Measurements from ENCODE around the gene FNIP1.
"Not testable (repeated sequence)": the region's sequence is repeated elsewhere in the genome, so short reads cannot be mapped to it uniquely, and the experiment has no call there.

FNIP1 gene

DNA sequence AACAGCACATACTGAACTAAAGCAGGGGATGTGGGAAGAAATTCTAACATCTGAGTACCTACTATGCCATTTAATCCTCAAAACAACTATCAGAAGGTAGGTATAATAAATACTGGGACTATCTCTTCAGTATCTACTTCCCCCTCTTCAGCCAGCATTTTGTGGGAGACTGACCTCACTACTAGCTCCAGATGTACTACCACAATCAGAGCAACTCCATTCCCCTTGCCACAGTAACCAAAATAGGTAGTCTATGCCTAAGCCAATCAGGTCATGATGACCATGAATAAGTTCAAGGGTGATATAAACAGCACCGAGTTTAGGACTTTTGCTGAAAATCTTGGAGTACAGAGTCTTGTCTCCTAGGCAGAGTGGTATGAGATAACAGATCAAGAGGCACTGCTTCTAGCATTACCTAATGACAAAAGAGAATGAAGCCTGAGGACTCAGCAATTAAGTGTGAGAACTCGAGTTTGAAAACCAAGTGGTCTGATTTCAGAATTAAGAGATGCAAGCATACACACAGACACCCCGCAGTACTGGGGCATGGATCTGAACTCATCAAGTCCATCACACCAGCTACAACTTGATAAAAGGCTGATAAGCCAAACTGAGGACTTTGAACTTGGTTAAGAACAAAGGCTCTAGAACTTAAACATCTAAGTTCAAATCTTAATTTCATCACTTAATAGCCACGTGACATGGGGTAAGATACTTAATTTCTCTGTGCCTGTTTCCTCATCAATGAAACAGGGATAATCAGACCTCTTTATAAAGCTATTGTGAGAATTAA is 9.7 kb downstream of the FNIP1 start:
- DNase-seq (ENCODE audit: low read depth), result no peak

GRCh38 chr5:131786036-131786435 is 10.8 kb downstream of the FNIP1 start:
- no peak for DNase-seq (ENCODE audit: low read depth)

DNA sequence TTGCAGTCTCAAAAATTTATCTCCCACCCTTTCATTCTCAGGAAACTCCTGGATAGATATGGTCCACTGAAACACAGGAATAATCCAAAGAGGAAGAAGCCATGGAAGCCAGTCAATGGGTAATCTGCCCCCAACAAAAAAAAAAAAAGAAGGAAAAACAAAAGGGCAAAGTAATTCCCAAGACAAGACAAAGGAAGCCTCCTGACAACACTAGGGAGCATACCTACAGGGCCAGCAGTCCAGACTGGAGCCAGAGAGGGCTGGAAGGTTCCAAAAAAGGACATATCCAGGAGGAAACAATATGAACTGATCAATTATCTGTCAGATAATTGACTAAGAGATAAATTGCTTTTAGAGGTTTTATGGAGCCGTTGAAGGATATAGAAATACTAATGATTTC is 12.9 kb downstream of the FNIP1 start:
- DNase-seq (ENCODE audit: low read depth), result no peak

DNA sequence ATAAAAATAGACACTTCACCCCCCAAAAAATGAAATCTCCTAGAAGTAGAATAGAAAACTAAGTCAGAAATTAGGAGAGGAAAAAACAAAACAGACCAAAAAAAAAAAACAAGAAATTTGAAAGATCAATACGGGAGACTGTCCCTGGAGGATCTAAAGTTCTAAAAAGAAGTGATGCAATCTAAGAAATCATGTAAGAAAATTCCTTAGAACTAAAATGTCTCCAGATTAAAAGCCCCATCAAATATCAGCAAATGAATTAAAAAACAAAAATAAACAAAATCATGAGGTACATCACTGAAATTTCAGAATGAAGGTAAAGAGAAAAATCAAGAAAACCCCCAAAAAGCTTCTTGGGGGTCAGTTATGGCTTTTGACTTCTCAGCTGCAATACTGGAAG is 13.5 kb downstream of the FNIP1 start:
- no peak for DNase-seq (ENCODE audit: low read depth)

GRCh38 chr5:131782717-131783116 is 14.1 kb downstream of the FNIP1 start:
- DNase-seq (ENCODE audit: low read depth), result no peak

DNA sequence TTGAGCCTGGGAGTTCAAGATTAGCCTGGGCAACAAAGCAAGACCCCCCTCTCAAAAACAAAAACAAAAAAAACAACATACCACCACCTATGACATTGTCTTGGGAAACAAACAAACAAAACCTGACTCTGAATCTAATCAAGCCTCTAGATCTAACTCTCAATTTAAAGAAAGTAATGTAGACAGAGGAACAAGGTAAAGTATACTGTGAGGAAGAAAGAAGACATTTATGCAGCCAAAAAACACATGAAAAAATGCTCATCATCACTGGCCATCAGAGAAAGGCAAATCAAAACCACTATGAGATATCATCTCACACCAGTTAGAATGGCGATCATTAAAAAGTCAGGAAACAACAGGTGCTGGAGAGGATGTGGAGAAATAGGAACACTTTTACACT is 18.7 kb downstream of the FNIP1 start:
- not testable (repeated sequence) for DNase-seq (ENCODE audit: low read depth)

DNA sequence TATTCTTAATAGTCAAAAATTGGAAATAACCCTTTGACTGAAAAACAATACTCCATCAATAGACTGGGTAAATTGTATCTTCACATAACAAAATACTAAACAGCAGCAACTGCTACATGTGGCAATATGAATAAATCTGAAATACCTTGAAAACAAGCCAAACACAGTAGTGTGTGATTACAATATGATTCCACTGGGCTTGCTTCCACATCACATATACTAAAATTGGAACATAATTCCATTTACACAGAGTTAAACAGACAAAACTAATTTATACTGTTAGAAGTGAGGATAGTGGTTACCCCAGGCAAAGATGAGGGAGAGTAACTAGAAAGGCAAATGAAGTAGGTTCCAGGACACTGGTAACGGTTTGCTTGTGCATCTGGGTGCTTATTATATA is 20.4 kb downstream of the FNIP1 start:
- DNase-seq (ENCODE audit: low read depth), result no peak

DNA sequence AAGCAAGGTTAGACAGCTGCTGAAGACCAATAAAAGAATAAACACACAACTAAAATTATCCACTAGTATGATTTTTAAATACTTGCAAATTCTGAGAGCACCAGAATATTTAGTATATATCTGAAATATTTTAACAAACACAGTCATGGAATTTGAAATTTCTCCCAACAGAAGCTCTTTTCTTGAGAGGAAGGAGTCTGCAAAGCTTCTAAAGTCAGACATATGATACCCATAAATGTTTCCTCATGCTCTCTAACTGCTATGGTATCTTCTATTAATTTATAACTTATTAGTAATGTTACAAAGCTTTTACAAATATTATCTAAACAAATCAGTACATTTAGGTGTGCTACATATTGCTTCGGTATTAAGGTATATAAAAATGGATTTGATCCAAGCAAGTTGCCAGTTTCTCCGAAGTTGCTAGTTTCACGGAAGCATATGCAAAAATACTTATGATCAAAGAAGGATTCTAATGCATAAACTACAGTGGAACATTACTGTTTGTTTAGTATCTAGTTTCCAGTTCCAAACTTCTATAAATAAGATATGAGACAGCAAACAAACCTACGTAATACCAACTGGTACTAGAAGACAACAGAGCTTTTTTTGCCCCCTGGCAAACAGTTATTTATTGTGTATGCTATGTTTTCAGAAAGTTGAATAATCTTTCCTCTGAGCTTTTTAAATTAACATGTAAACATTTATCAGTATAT is 22.0 kb downstream of the FNIP1 start:
- no peak for DNase-seq (ENCODE audit: low read depth)

DNA sequence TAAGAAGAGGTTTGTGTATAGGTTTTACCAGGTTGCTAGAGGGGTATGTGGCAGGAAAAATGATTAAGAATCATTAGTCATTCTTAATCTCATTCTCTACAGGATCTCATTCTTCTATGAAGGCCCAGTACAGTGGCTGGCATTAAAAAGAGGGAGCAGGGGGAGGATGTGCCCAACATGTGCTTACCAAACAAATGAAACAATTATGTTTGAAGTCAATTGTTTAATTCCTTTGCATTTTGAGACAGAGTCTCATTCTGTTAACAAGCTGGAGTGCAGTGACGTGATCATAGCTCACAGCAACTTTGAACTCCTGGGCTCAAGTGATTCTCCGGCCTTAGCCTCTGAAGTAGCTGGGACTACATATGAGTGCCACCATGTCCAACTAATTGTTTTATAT is 23.0 kb downstream of the FNIP1 start:
- no peak for DNase-seq (ENCODE audit: low read depth)

- DNase-seq (ENCODE audit: low read depth), result no peak
Observed at GRCh38 chr5:131771692-131772091, 25.1 kb downstream of the FNIP1 start.

DNA sequence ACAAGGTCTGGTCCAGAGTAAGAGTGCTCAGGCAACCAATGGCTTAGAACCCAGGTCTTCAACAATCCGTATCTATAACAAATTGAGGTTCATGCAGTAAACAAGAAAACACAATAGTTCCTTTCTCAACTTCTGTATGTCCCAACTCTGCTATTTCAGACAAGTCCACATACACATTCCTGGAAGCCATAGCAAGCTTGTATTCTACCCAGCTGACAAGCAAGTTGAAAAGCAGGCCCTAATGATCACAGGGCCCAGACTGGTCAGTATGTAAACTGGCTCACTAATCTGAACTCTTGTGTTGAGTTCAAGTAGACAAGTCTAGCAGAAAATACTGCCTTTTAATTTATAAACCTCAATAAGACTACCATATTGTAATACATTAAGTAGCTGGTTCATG is 26.9 kb downstream of the FNIP1 start:
- DNase-seq (ENCODE audit: low read depth), result no peak

DNA sequence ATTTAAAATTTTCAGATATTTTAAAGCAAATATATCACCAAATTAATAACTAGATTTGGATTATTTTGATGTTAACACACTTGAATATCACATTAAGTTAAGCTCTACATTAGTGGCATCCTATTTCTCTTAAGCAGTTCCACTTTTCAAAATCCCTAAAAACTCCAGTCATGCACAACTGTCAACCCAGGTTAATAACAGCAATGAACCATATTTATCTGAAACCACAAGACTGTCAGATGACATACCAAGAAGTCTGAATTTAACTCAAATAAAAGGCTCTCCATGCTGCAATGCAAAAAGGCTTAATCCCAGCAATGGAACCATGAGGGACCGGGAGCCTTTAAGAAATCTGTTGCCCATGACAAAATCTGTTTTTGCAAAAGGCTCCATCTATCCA is 27.5 kb downstream of the FNIP1 start:
- no peak for DNase-seq (ENCODE audit: low read depth)

DNA sequence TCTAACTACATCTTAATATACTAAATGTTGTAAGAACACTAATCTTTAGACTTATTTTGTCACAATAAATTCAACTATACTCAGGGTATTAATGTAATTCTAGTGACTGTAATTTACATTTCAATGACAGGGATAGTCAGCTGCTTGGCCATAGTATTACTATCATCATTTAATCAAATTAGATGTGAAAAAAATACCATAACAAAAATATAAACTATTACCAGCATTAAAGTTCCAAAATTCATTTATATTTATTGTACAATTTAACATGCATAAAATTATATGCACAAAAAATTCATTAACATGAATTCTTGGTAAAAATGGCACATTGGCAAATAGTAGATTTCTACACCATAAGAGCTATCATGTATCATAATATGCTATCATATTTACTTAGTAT is 28.9 kb downstream of the FNIP1 start:
- no peak for DNase-seq (ENCODE audit: low read depth)

DNA sequence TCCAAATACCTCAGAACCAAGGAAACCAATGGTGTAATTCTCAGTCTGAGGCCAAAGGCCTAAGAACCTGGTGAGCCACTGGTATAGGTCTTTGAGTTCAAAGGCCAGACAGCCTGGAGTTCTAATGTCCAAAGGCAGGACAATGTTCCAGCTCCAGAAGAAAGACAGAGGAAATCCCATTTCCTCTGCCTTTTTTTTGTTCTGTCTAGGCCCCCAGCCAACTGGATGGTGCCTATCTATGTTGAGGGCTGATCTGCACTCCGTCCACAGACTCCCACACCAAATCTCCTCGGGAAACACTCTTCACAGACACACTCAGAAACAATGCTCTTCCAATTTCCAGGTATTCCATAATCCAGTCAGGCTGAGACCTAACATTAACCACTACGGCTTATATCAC is 30.1 kb downstream of the FNIP1 start:
- DNase-seq (ENCODE audit: low read depth), result no peak

GRCh38 chr5:131765261-131765660 is 31.6 kb downstream of the FNIP1 start:
- no peak for DNase-seq (ENCODE audit: low read depth)

GRCh38 chr5:131763968-131764367 is 32.8 kb downstream of the FNIP1 start:
- no peak for DNase-seq (ENCODE audit: low read depth)

DNA sequence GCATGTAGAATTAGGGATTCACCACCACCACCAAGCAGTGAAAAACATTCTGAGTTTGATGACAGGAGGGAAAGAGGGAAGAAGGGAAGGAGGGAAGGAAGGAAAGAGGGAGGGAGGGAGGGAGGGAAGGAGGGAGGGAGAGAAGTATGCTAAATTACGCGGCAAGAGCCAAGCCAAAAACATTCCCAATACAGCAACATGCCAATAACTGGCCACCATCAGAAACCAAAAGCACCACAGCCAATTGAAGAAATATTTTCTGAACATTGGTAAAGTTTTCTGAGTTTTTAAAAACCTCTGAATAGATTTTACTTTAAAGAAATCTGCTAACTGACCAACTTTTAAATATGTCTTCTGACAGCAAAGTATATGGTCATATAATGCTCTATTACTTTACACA is 36.0 kb downstream of the FNIP1 start:
- no peak for DNase-seq (ENCODE audit: low read depth)

DNA sequence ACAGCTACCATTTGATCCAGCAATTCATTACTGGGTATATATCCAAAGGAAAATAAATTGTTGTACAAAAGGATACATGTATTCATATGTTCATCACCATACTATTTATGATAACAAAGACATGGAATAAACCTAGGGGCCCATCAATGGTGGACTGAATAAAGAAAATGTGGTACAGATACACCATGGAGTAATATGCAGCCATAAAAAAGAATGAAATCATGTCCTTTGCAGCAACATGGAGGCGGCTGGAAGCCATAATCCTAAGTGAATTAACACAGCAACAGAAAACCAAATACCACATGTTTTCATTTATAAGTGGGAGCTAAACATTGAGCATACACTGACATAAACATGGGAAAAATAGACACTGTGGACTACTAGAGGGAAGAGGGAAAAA is 37.1 kb downstream of the FNIP1 start:
- DNase-seq (ENCODE audit: low read depth), result no peak

DNA sequence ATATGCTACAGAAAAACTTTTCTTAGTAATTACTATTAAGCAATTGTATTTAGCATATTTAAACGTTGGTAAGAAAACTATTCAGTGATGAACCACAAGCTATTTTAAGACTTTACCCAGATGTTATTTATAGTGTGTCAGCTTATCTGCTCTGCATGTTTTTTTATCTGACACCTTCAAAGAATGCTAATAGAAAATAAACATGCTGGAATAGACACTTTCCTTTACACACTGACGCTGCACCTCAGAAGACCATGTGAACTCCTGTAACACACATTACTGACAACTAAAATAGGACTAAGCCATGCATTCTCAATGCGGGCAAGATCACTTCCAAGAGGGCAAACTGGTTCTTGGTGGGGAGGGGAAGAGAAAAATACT is 38.3 kb downstream of the FNIP1 start:
- no peak for DNase-seq (ENCODE audit: low read depth)

DNA sequence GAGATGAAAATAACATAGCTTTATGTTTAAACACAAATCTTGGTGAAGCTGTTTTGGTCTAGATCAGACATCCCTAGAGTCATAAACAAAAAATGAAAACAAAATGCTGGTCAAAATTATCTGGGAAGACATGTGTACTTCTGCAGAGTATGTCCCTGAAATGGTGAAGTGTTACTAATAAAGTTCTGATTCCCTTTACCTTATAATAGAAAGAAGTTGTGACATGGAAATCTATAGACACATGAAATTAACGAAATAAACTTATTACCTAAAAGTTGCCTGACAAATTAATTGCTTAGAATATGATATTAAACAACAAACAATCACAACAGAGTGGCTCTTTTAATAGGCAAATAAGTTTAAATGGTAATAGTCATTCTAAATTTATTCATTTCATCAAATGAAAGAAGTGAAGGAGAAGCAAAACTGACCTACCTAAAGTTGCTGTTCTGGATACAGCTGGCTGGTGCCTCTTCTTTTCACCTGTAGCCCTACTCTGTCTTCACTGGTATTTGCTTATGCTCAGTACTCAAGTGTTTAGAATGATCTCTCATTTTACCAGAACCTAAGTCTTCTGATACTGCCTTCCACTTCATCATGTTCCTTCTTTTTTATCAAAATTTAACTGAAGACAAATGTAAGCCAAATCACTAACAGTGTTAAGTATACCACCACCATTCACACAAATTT is 38.8 kb downstream of the FNIP1 start:
- DNase-seq (ENCODE audit: low read depth), result no peak

DNA sequence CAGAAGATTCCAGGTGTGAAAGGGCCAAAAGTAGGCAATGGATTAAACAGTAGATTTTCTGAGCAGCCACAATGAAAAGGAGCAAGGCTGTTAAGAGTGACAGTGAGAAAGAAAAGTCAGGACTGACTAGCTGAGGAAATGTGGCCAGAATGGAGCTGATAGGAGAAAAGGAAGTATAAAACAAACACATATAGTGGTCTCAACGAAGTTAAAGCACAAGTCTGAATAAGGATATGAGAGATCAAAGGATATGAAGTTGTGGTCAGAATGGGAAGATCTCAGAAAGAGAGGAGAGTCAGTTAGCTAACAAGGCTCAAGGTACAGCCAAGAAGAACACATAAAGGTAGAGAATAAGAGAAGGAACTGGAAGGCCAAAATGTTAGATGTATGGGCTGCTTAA is 39.9 kb downstream of the FNIP1 start:
- DNase-seq (ENCODE audit: low read depth), result no peak

GRCh38 chr5:131754363-131754762 is 42.5 kb downstream of the FNIP1 start:
- no peak for DNase-seq (ENCODE audit: low read depth)

DNA sequence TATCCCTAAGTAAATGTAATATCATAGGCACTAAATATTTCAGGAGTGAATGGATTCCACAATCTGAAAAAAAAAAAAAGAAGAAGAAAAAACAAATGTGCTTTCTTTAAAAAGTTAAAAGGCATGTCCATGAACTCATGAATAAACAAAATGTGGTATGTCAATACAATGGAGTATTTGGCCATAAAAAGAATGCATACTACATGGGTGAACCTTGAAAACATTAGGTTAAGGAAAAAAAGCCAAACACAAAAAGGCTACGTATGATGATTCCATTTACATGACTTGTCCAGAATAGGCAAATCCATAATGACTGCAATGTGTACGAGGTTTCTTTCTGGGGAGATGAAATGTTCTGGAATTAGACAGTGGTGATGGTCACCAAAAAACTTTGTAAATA is 45.3 kb downstream of the FNIP1 start:
- DNase-seq (ENCODE audit: low read depth), result no peak
